Activated naive CD8-positive, alpha-beta T cell treated with anti-CD3 and anti-CD28 coated beads, Interleukin-2, amount 10 ng/mL, durations not matched to agents 7 days and 5 days (primary cell): ENCODE results near the gene SPECC1. TPM values are rescaled to one million over a fixed set of nuclear protein-coding genes. Genes with fewer than 3 reads are reported as not detected.
"Not testable (repeated sequence)": the region's sequence is repeated elsewhere in the genome, so short reads cannot be mapped to it uniquely, and the experiment has no call there.

Experiments
- ATAC-seq: fragments of 150-1000 bp; cut with Tn5 transposase; one replicate; pipeline ENCODE4 v1.10.0; 2021; ENCODE audit warnings: low read depth, moderate library complexity
- POLR2A ChIA-PET: fragments of 350-600 bp; sonication (Branson Sonifier 250); formaldehyde crosslinking; loops from one replicate; lab custom pipeline; 2021; ENCODE audit warnings: antibody characterized with exemption; lab: Charles Lee
- DNase-seq: peaks from one replicate; pipeline ENCODE4 v3.0.0; 2021
- H3K27ac Mint-ChIP-seq: one replicate; pipeline ENCODE4 v1.8.0; 2022; ENCODE audit warnings: mild to moderate bottlenecking, mixed read lengths
- H3K27me3 Mint-ChIP-seq: one replicate; pipeline ENCODE4 v1.8.0; 2022; ENCODE audit warnings: mild to moderate bottlenecking, moderate library complexity, mixed read lengths
- H3K36me3 Mint-ChIP-seq: one replicate; pipeline ENCODE4 v1.8.0; 2021; ENCODE audit warnings: mild to moderate bottlenecking, mixed read lengths
- H3K4me1 Mint-ChIP-seq: one replicate; pipeline ENCODE4 v1.8.0; 2021; ENCODE audit warnings: mixed read lengths
- H3K4me3 Mint-ChIP-seq: one replicate; pipeline ENCODE4 v1.8.0; 2022; ENCODE audit warnings: mild to moderate bottlenecking, moderate library complexity, mixed read lengths
- H3K9me3 Mint-ChIP-seq: one replicate; pipeline ENCODE4 v1.8.0; 2021; ENCODE audit warnings: mixed read lengths
- total RNA-seq, 2 experiments: library from RNA; stranded (reverse); gene quantifications; one replicate each; pipeline ENCODE4 v1.2.3, GENCODE V29; 2021

Gene SPECC1
- total RNA-seq, 2 experiments from 2014 or later = 8.3 to 10.0 TPM

DNA sequence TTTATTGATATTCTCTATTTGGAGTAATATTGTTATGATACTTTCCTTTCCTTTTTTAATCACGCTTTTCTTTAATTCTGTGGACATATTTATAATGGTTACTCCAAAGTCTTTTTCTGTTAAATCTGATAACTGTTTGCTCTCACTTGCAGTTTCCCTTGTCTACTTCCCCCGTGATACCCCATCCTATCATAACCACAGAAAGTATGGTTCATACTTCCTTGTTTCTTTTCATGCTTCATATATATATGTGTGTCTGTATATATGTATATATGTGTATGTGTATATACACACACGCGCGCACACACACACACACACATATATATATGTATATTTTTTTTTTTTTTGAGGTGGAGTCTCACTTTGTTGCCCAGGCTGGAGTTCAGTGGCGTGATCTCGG is 23.5 kb downstream of the SPECC1 start:
- peaks cover 27% of the 10 kb centered on the region for H3K27me3 Mint-ChIP-seq
- no peaks in the 10 kb centered on the region for H3K9me3 Mint-ChIP-seq
- H3K4me1 Mint-ChIP-seq = peaks cover 5% of the 10 kb centered on the region
- ATAC-seq = no peak
- DNase-seq = no peak
- H3K36me3 Mint-ChIP-seq = no peaks in the 10 kb centered on the region
- peak overlapping the region; percentile 11 for H3K4me3 Mint-ChIP-seq
- POLR2A ChIA-PET = no interaction called here
- no peak overlapping the region for H3K27ac Mint-ChIP-seq

DNA sequence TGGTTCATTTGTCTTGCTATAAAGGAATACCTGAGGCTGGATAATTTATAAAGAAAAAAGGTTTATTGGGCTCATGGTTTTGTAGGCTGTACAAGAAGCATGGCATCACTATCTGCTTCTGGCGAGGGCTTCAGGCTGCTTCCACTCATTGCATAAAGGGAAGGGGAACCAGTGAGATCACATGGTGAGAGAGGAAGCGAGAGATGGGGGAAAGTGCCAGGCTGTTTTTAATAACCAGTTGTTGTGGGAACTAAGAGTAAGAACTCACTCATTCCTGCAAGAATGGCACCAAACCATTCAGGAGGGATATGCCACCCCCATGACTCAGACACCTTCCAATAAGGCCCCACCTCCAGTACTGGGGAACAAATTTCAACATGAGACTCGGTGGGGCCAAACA is 24.3 kb downstream of the SPECC1 start:
- Mint-ChIP-seq H3K4me1 (peaks cover 5% of the 10 kb centered on the region), H3K36me3 (no peaks in the 10 kb centered on the region), H3K27me3 (peaks cover 27% of the 10 kb centered on the region), H3K4me3 (no peak overlapping the region), H3K9me3 (no peaks in the 10 kb centered on the region), H3K27ac (no peak overlapping the region)
- no peak for ATAC-seq
- POLR2A ChIA-PET = no interaction called here
- DNase-seq = no peak

DNA sequence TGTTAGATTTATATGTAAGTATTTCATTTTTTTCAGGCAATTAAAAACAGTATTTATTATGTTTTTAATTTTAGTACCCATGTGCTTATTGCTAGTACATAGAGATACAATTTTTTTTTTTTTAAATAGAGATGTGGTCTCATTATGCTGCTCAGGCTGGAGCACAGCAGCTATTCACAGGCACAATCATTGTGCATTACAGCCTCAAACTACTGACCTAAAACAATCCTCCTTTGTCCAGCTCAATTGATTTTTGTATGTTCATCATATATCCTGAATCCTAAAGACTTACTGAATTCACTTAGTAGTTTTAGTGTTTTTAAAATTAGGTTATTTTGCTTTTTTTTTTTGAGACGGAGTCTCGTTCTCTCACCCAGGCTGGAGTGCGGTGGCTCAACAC is 26.3 kb downstream of the SPECC1 start:
- H3K4me3 Mint-ChIP-seq = no peak overlapping the region
- H3K27me3 Mint-ChIP-seq = peaks cover 33% of the 10 kb centered on the region
- H3K36me3 Mint-ChIP-seq = no peaks in the 10 kb centered on the region
- DNase-seq = no peak
- H3K4me1 Mint-ChIP-seq = peaks cover 5% of the 10 kb centered on the region
- POLR2A ChIA-PET = no interaction called here
- ATAC-seq = no peak
- no peaks in the 10 kb centered on the region for H3K9me3 Mint-ChIP-seq
- H3K27ac Mint-ChIP-seq = no peak overlapping the region

DNA sequence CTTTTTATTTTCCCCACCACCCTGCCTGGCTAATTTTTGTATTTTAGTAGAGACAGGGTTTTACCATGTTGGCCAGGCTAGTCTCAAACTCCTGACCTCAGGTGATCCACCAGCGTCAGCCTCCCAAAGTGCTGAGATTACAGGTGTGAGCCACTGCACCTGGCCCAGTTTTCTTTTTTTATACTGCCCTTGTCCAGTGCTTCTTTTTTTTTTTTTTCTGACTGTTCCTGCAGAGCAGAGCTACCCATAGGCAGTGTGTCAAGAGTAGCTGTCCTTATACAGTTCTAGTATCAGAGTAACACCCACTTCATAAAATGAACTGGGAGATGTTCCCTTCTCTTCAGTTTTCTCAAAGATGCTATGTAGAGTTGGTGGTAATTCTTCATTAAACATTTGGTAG is 28.1 kb downstream of the SPECC1 start:
- peaks cover 37% of the 10 kb centered on the region for H3K27me3 Mint-ChIP-seq
- H3K4me1 Mint-ChIP-seq, H3K9me3 Mint-ChIP-seq, H3K4me3 Mint-ChIP-seq, H3K36me3 Mint-ChIP-seq, DNase-seq, H3K27ac Mint-ChIP-seq, POLR2A ChIA-PET, ATAC-seq: not testable (repeated sequence)

DNA sequence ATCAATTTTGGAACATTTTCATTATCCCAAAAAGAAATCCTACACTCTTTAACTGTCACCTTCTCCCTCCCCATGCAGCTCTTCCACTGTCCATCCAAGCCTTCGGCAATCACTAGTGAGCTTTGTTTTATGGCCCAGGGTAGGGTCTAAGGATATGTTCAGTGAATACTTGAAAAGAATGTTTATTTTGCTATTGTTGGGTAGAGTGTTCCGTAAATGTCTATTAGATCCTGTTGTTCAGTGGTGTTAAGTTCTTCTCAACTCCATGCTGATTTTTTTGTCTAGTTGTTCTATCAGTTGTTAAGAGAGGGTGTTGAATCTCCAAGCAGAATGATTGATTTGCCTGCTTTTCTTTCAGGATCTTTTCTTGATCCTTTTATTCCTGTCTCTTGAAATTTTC is 29.9 kb downstream of the SPECC1 start:
- H3K4me3 Mint-ChIP-seq = no peak overlapping the region
- peaks cover 5% of the 10 kb centered on the region for H3K4me1 Mint-ChIP-seq
- H3K36me3 Mint-ChIP-seq = no peaks in the 10 kb centered on the region
- no peak for ATAC-seq
- peaks cover 35% of the 10 kb centered on the region for H3K27me3 Mint-ChIP-seq
- no peaks in the 10 kb centered on the region for H3K9me3 Mint-ChIP-seq
- no peak overlapping the region for H3K27ac Mint-ChIP-seq
- DNase-seq = no peak
- POLR2A ChIA-PET = no interaction called here

DNA sequence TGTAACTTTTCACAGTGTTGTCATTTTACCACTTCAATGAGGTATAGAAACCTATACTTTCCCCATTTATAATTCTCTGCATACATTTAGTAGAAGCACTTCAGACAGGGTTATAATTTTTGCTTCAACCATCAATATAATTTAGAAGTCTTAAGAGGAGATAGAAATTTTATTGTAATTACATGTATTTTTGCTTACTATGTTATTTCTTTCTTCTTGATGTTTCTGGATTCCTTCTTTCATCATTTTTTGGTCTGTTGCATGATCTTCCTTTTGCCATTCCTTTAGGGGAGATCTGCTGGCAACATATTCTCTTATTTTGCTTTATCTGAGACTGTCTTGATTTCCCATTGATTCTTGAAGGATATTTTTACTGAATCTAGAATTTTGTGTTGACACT is 31.1 kb downstream of the SPECC1 start:
- no peak overlapping the region for H3K27ac Mint-ChIP-seq
- no peaks in the 10 kb centered on the region for H3K36me3 Mint-ChIP-seq
- H3K4me3 Mint-ChIP-seq = no peak overlapping the region
- POLR2A ChIA-PET = no interaction called here
- DNase-seq (no peak), ATAC-seq (no peak)
- H3K9me3 Mint-ChIP-seq = no peaks in the 10 kb centered on the region
- H3K4me1 Mint-ChIP-seq = peaks cover 5% of the 10 kb centered on the region
- H3K27me3 Mint-ChIP-seq = peaks cover 31% of the 10 kb centered on the region

DNA sequence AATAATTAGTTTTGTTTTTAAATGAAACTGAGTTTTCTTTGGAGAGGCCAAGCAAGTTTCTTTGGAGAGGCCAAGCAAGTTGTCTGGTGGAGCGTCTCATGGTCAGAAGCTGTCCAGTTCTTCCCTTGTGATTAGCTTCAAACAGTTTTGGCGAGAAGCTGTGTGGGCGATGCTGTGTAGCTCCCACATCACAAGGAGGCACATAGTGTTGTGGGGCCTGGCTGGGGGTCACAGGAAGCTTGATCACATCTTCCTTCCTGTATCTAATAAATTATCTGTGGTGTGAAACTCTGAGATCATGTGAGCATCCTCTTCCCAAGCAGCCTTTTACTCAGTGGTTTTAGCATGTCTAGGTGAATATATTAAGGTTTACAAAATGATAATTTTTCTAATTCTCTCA is 33.9 kb downstream of the SPECC1 start:
- POLR2A ChIA-PET = no interaction called here
- Mint-ChIP-seq H3K4me3 (no peak overlapping the region), H3K27me3 (peaks cover 29% of the 10 kb centered on the region), H3K4me1 (peaks cover 5% of the 10 kb centered on the region), H3K9me3 (no peaks in the 10 kb centered on the region), H3K36me3 (no peaks in the 10 kb centered on the region), H3K27ac (no peak overlapping the region)
- no peak for DNase-seq
- no peak for ATAC-seq

DNA sequence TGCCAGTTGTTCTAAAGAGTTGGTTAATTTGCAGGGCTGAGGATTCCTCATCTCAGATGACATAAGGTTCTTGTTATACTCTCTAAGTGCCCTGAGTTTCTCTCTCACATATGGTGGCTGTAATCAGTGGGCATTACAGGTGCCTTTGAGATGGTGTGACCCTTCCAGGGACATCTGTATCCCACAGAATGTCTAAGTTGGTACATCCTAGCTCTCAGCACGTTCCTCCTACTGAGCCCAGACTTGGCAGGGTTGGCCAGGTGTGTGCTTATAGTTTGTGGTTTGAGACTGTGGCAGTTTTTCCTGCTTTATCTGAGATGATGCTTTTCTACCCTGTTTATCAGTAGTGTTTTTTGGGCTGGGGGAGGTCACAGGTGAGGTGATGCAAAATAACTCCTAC is 36.3 kb downstream of the SPECC1 start:
- POLR2A ChIA-PET = no interaction called here
- Mint-ChIP-seq H3K27ac (no peak overlapping the region), H3K4me3 (no peak overlapping the region)

DNA sequence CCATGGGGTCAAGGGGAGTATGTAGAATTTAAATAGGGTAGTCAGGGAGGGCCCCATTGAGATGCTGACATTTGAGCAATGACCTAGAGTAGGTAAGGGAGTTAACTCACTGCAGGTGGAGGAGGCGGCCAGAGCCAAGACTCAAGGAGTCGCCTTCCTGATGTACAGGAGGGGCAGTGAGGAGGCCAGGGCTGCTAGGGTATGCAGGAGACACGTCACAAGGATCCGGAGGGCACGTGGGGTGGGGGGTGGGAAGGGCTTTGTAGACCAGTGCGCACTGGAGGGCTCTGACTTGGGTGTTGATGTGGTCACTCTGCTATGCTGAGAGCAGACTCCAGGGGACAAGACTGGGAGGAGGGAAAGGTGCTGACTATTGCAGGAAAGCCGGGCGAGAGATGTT is 37.5 kb downstream of the SPECC1 start:
- H3K4me1 Mint-ChIP-seq = peaks cover 5% of the 10 kb centered on the region
- no peaks in the 10 kb centered on the region for H3K9me3 Mint-ChIP-seq
- no peak for ATAC-seq
- H3K4me3 Mint-ChIP-seq = no peak overlapping the region
- H3K27me3 Mint-ChIP-seq = peaks cover 16% of the 10 kb centered on the region
- H3K27ac Mint-ChIP-seq = no peak overlapping the region
- H3K36me3 Mint-ChIP-seq = no peaks in the 10 kb centered on the region
- POLR2A ChIA-PET = no interaction called here
- no peak for DNase-seq

More for the DNA sequence above, 36.3 kb downstream of the SPECC1 start:
- DNase-seq (no peak), ATAC-seq (no peak)
- peaks cover 5% of the 10 kb centered on the region for H3K4me1 Mint-ChIP-seq
- no peaks in the 10 kb centered on the region for H3K36me3 Mint-ChIP-seq
- no peaks in the 10 kb centered on the region for H3K9me3 Mint-ChIP-seq
- peaks cover 13% of the 10 kb centered on the region for H3K27me3 Mint-ChIP-seq

DNA sequence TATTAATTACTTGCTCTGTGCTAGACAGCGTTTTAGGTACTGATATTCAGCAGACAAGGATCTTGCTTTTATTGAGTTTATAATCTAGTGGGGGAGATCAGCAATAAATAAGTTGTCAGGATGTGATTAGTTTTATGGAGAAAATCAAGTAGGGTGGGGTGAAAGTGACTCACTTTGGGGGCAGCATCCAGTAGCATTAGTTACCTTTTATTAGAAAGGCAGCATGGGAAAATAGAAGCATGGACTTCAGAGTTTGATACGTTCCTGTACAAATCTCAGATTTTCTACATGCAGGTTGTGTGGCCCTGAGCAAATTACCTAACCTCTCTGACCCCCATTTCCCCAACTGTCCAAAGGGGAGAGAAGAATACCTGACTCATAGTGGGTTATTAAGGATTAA is 42.5 kb downstream of the SPECC1 start:
- H3K4me1 Mint-ChIP-seq = no peaks in the 10 kb centered on the region
- H3K36me3 Mint-ChIP-seq = no peaks in the 10 kb centered on the region
- DNase-seq = no peak
- peaks cover 6% of the 10 kb centered on the region for H3K9me3 Mint-ChIP-seq
- POLR2A ChIA-PET = no interaction called here
- no peak for ATAC-seq
- H3K27ac Mint-ChIP-seq = no peak overlapping the region
- no peak overlapping the region for H3K4me3 Mint-ChIP-seq
- peaks cover 35% of the 10 kb centered on the region for H3K27me3 Mint-ChIP-seq

DNA sequence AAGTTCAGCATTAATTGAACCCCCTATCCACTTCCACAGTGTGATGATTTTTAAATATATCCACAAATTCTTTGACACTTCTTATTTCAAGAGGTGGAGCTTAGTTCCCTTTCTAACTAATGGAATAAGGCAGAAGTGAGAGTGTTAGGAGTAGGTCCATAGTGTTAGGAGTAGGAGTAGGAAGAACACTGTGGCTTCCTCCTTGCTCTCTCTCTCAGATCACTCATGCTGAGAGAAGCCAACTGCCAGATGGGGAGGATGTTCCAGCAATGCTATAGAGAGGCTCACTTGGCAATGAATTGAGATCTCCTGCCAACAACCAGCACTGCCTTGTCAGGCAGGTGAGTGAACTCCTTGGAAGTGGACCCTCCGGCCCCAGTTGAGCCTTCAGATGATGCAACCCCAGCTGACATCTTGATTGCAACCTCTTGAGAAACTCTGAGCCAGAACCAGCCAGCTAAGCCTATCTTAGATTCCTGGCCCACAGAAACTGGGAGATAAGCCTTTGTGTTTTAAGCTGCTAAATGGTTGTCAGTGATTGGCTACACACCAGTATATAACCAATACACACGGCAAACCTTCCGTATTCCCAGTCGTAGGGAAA is 44.3 kb downstream of the SPECC1 start:
- Mint-ChIP-seq H3K4me3 (no peak overlapping the region), H3K27me3 (peaks cover 28% of the 10 kb centered on the region), H3K27ac (no peak overlapping the region), H3K36me3 (no peaks in the 10 kb centered on the region), H3K4me1 (no peaks in the 10 kb centered on the region), H3K9me3 (peaks cover 6% of the 10 kb centered on the region)
- ATAC-seq (no peak), DNase-seq (no peak)
- POLR2A ChIA-PET = no interaction called here

DNA sequence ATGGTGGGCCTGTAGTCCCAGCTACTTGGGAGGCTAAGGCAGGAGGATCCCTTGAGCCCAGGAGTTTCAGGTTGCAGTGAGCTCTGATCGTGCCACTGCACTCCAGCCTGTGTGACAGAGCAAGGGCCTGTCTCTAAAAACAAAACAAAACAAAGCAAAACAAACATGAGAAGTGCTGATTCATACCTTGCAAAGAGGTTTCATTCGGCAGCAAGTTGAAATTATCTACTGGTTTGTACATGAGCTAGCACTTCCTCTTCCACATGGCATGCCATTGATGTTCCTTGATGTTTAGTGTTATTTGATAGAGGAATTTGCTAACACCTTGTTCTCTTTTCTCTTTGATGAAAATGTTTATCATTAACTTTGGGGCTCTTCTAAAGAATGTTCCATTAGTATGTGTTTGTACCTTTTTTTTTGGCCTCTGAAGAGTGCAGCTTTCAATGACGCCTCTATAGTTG is 50.6 kb downstream of the SPECC1 start:
- no peak for DNase-seq
- H3K27ac Mint-ChIP-seq = no peak overlapping the region
- POLR2A ChIA-PET = no interaction called here
- peaks cover 2% of the 10 kb centered on the region for H3K4me1 Mint-ChIP-seq
- no peaks in the 10 kb centered on the region for H3K36me3 Mint-ChIP-seq
- H3K4me3 Mint-ChIP-seq = no peak overlapping the region
- H3K9me3 Mint-ChIP-seq = peaks cover 1% of the 10 kb centered on the region
- ATAC-seq = no peak
- H3K27me3 Mint-ChIP-seq = peaks cover 14% of the 10 kb centered on the region

DNA sequence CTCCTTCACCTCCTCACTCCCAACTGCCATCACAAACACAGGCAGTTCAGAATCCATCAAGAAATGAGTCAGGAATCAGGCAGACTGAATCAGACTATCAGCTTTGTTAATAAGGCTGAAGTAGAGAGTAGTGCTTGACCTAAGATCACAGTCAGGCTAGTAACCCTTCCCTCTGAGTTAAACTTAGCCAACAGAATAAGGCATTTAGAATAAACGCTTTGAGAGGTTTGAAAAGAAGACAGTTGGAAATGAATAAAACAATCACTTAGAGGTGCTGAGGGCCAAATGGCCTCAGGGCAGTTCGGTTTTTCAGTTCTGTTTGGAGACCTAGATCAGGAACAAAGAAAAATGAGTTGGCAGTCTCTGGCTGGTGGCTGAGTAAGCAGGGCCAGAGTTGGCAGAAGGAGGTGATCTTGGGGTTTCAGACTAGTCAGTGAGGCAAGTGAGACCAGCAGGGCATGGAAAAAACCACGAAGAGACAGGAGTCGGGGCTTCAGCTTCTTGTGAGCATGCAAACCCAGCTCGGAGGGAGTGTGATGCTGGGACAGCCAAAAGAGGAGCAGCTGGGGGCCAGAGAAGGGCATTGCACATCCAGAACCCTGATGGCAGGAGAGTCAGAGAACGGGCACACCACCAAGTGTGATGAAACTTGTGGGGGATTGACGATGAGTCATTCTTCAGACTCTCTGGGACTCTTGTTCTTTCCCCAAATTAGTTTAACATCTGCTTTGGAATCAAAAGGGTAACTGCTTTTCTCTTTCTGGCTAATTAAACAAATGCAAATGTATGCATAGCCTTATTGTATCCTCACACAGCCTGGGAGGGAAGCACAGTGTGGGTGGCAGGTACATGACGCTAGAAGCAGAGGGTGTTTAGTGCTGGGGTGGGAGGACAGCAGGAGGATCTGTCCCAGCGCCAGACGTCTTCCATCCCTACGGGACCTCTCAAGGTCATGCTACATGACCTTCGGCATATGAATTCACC is 54.8 kb downstream of the SPECC1 start:
- H3K36me3 Mint-ChIP-seq = no peaks in the 10 kb centered on the region
- DNase-seq = no peak
- no peak overlapping the region for H3K27ac Mint-ChIP-seq

DNA sequence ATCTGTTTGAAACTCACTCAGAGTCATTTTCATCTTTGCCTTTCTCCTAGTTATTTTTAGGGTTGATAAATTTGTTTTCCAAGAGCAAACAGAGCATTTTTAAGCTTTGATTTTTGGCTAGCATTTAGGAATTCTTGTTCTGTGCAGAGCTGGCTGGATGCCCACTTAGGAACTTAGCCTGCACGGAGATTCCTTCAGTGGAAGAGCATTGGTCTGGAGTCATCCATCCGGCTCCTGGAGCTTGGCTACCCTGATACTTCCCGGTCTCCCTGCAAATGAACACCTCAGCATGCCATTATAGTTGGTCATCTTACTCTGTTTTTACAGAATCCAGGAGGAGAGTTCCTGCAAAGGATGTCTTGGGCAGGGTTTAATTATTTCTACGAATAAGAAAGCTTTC is 57.1 kb downstream of the SPECC1 start:
- POLR2A ChIA-PET = no interaction called here
- DNase-seq (no peak), ATAC-seq (no peak)
- Mint-ChIP-seq H3K27ac (no peak overlapping the region), H3K36me3 (no peaks in the 10 kb centered on the region), H3K4me3 (no peak overlapping the region), H3K27me3 (peaks cover 10% of the 10 kb centered on the region), H3K4me1 (peaks cover 5% of the 10 kb centered on the region), H3K9me3 (no peaks in the 10 kb centered on the region)

More for the DNA sequence above, 54.8 kb downstream of the SPECC1 start:
- no peak for ATAC-seq
- Mint-ChIP-seq H3K27me3 (peaks cover 12% of the 10 kb centered on the region), H3K4me3 (no peak overlapping the region), H3K9me3 (no peaks in the 10 kb centered on the region), H3K4me1 (peaks cover 4% of the 10 kb centered on the region)
- POLR2A ChIA-PET = no interaction called here
